Stimulated activated CD4-positive, alpha-beta T cell treated with anti-CD3 and anti-CD28 coated beads, Interleukin-12 subunit alpha, Interleukin-12 subunit beta, amount 100 ng/mL, for 24 hours (primary cell): Measurements from ENCODE around the gene WAPL.
"Not testable (repeated sequence)": the region's sequence is repeated elsewhere in the genome, so short reads cannot be mapped to it uniquely, and the experiment has no call there.

Experiments used
- DNase-seq, 2 experiments: peaks; one replicate each; pipeline ENCODE4 v3.0.0-alpha.2; 2020; ENCODE audit warnings: low read depth in 2 of 2

Gene WAPL

GRCh38 chr10:86389441-86390193 is 132.0 kb downstream of the WAPL start:
- no peak for DNase-seq

DNA sequence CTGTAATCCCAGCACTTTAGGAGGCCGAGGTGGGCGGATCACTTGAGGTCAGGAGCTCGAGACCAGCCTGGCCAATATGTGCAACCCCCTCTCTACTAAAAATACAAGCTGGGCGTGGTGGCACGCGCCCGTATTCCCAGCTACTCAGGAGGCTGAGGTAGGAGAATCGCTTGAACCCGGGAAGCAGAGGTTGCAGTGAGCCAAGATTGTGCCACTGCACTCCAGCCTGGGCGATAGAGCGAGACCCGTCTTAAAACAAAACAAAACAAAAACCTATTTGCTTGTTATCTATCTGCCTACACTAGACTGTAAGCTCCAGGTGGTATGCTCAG is 132.5 kb downstream of the WAPL start:
- not testable (repeated sequence) for DNase-seq

- no peak for DNase-seq
Observed at GRCh38 chr10:86388119-86388704, 133.4 kb downstream of the WAPL start.

DNA sequence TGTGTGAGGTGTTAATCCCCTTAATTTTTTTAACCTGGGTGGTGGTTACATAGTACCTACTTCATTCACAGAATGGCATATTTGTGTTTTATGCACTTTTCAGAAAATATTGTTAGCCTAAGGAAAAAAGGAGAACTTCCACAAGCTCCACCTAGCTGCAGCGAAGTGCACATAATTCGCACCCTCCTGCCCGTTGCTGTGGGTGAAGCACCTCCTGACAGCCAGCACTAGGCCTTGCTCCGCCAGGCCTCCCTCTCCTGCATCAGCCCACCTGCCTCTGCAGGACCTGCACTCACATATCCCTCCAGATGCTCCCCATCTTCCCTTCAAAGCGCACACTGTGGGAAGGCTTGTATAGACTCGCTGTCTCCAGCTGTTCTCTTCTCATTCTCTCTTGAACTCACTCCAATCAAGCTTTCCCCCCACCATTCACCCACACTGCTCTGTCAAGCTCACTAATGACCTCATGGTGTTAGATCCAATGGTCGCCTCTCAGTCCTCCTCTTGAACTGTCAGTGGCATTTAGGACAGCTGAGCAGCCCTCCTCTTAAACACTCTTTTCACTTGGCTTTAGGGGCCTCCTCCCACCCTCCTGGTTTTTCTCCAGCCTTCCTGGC is 134.3 kb downstream of the WAPL start:
- no peak for DNase-seq

- no peak for DNase-seq
Observed at GRCh38 chr10:86385806-86386205, 135.8 kb downstream of the WAPL start.
